Measurements from ENCODE around the gene CACNA2D4.
"Not testable (repeated sequence)": the region's sequence is repeated elsewhere in the genome, so short reads cannot be mapped to it uniquely, and the experiment has no call there.

CACNA2D4 gene, protein sequence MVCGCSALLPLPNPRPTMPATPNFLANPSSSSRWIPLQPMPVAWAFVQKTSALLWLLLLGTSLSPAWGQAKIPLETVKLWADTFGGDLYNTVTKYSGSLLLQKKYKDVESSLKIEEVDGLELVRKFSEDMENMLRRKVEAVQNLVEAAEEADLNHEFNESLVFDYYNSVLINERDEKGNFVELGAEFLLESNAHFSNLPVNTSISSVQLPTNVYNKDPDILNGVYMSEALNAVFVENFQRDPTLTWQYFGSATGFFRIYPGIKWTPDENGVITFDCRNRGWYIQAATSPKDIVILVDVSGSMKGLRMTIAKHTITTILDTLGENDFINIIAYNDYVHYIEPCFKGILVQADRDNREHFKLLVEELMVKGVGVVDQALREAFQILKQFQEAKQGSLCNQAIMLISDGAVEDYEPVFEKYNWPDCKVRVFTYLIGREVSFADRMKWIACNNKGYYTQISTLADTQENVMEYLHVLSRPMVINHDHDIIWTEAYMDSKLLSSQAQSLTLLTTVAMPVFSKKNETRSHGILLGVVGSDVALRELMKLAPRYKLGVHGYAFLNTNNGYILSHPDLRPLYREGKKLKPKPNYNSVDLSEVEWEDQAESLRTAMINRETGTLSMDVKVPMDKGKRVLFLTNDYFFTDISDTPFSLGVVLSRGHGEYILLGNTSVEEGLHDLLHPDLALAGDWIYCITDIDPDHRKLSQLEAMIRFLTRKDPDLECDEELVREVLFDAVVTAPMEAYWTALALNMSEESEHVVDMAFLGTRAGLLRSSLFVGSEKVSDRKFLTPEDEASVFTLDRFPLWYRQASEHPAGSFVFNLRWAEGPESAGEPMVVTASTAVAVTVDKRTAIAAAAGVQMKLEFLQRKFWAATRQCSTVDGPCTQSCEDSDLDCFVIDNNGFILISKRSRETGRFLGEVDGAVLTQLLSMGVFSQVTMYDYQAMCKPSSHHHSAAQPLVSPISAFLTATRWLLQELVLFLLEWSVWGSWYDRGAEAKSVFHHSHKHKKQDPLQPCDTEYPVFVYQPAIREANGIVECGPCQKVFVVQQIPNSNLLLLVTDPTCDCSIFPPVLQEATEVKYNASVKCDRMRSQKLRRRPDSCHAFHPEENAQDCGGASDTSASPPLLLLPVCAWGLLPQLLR

DNA sequence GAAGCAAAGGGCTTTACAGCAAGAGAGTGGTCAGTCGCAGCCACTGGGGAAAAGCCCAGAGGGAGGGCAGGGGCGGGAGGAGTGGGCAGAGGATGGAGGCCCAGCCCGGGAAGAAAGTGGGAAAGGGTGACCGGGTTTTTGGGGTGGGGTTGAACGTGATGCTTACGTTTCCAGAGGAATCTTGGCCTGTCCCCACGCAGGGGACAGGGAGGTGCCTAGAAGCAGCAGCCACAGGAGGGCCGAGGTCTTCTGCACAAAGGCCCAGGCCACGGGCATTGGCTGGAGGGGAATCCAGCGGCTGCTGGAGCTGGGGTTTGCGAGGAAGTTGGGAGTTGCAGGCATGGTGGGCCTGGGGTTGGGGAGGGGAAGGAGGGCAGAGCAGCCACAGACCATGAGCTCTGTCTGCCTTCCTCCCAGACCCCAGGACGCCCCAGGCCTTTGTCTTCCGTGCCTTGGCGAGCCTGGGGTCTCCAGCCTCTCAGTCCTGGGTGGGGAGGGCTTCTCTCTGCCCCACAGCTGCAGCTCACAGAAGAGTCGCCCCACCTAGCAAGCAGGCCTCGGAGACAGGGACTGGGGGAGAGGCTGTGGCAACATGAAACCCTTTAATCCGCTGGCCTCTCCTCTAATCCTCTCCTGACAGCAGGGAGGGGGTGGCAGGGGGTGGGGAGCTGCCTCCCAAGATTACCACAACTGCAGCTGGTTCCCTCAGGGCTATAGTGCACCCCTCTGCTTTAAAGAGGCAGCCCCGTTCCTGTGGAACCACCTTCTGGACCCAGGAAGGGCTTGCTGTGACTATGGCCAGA is at the start of gene CACNA2D4:
Gene CACNA2D4 (minus strand): TSS at position 572 of the 803 bp plus-strand sequence. CDS start 179 bp downstream, at position 393.
- DNase-seq (ENCODE audit: low read depth, low spot score): no peak

DNA sequence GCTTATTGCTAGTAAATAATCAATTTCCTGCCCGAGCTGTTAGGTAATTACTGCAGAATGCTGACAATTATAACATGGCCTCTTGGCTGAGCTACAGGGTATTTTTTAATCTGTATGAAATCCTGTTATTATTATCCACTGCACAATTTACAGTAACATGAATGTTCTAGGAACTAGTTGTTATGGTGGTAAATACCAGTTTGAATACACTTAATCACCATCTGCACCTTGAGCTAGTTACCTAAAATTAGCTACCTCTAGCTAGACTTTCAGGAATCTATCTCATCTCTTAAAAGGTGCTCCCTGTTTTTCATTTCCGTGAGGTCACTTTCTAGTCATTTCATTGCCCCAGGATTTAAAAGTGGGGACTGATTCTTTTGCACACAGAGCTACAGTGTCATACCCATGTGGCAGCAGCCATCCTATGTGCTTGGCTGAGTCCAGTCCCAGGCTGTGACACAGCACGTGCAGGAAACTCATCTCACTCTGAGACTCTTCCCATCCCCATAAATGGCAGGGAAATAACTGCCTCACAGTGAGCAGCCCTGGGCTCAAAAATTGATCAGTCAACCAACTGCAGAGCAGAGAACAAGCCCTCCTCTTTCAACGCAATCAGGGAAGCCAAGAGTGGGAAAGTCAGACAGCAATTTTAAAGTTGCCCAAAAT is 48.2 kb upstream of the CACNA2D4 start:
- no peak for DNase-seq (ENCODE audit: low read depth, low spot score)

- no peak for DNase-seq (ENCODE audit: low read depth, low spot score)
These were observed 47.5 kb upstream of the CACNA2D4 start for GRCh38 chr12:1965916-1966315.

GRCh38 chr12:1962051-1963020 is 43.9 kb upstream of the CACNA2D4 start:
- no peak for DNase-seq (ENCODE audit: low read depth, low spot score)

- DNase-seq (ENCODE audit: low read depth, low spot score): no peak
These were observed 38.3 kb upstream of the CACNA2D4 start for GRCh38 chr12:1956716-1957115.

DNA sequence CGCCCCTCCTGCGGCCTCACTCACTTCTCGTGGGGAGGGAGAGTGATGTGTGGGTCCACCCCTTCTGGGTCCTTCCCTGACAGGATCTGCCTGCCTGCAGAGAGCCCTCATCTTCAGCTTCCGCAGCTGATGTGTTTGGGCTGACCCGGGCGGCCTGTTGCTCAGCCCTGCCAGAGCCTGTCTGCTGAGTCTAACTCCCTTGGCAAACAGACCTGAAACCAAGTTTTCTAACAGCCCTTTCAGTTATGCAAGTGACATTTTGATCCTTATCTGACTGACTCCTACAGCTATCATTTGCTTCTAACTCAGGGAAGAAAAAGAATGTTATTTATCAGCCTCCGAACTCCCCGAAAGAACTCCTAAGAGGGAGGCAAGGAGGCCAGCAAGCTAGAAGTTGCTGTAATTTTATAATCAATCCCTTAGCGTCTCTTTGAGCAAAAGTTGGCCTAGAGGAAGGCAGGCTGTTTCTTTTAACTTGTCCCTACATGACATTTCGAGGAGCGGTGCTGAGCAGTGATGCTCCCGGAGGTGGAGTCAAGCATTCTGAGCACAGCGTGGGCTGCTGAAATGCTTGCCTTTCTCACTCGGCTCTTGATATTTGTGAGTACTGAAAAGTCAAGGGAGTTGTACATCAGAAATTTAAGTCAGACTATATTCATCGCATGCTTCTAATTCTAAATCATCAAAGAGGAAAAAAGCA is 31.5 kb upstream of the CACNA2D4 start:
- no peak for DNase-seq (ENCODE audit: low read depth, low spot score)

DNA sequence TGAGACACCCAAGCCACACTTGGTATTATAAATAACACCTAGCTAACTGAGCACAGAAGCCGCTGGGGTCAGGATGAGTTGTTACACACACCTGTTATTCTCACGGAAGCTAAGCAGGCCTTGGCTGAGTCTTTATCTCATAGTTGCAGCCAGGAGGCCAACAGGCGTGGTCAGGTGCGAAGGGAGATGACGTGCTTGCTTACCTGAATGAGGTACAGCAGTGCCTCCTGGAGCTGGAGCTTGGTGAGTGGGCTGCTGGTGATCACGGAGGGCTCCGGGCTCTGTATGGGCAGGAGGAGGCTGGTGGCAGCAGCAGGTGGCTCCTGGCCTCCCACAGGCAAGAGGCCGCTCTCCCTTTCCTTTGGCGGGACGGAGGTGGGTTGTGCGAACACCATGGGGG is 30.4 kb upstream of the CACNA2D4 start:
- DNase-seq (ENCODE audit: low read depth, low spot score): no peak

- no peak for DNase-seq (ENCODE audit: low read depth, low spot score)
These were observed 28.6 kb upstream of the CACNA2D4 start for GRCh38 chr12:1947081-1947480.

- no peak for DNase-seq (ENCODE audit: low read depth, low spot score)
These were observed 27.8 kb upstream of the CACNA2D4 start for GRCh38 chr12:1946296-1946695.

DNA sequence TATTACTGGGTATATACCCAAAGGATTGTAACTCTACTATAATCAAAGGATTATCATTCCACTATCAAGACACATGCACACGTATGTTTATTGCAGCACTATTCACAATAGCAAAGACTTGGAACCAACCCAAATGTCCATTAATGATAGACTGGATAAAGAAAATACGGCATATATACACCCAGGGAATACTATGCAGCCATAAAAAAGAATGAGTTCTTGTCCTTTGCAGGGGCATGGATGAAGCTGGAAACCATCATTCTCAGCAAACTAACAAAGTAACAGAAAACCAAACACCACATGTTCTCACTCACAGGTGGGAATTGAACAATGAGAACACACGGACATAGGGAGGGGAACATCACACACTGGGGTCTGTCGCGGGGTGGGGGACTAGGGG is 27.1 kb upstream of the CACNA2D4 start:
- DNase-seq (ENCODE audit: low read depth, low spot score): not testable (repeated sequence)

DNA sequence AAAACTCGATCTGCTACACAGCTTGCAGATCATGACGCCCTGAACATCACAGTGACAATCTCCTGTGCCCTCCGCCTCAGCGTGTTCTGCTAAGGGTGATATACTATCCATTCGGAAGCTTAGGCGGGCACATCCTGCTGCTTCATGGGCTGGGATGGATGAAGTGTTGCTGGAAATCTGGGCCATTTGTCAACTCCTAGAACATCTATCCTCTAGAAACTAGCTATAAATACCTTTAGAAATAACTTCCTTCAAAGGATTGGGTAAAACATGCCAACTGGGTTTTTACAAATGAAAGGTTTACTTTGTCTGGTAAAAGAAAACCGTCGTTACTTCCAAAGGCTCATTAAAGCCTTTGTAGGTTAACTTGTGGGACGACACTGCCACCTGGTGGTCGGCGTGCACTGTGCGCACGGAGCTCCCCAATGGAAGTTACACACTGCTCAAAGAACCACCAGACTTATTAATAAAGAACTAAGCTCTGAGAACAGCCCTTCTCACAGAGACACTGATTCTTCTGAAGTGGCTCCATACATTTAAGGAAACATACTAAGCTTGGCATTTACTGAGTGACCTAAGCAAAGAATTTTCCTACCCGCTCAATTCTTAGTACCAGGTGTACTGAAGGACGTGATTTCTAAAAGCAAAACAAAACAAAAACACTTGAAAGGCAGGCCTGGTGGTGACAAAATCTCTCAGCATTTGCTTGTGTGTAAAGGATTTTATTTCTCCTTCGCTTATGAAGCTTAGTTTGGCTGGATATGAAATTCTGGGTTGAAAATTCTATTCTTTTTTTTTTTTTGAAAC is 21.6 kb upstream of the CACNA2D4 start:
- DNase-seq (ENCODE audit: low read depth, low spot score): peak; percentile 76

DNA sequence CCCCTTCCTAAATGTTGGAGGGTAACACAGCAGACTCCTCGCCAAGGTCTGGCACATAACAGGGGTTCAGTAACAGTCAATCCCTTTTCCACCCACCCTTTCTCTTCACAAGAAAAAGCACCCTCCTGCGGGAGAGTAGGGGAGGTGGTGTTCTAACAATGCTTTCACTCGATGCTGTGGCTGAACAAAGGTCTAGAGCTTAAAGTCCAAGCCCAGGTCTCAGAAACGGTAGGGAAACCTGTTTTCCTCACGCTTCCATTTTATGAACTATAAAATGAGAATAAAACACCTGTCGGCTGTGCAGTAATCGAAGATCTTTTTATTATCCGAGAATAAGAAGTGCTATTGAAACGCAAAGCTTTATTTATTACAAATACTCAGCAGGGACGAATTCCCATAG is 20.9 kb upstream of the CACNA2D4 start:
- no peak for DNase-seq (ENCODE audit: low read depth, low spot score)

- DNase-seq (ENCODE audit: low read depth, low spot score): no peak
These were observed 19.2 kb upstream of the CACNA2D4 start for GRCh38 chr12:1937481-1938224.

DNA sequence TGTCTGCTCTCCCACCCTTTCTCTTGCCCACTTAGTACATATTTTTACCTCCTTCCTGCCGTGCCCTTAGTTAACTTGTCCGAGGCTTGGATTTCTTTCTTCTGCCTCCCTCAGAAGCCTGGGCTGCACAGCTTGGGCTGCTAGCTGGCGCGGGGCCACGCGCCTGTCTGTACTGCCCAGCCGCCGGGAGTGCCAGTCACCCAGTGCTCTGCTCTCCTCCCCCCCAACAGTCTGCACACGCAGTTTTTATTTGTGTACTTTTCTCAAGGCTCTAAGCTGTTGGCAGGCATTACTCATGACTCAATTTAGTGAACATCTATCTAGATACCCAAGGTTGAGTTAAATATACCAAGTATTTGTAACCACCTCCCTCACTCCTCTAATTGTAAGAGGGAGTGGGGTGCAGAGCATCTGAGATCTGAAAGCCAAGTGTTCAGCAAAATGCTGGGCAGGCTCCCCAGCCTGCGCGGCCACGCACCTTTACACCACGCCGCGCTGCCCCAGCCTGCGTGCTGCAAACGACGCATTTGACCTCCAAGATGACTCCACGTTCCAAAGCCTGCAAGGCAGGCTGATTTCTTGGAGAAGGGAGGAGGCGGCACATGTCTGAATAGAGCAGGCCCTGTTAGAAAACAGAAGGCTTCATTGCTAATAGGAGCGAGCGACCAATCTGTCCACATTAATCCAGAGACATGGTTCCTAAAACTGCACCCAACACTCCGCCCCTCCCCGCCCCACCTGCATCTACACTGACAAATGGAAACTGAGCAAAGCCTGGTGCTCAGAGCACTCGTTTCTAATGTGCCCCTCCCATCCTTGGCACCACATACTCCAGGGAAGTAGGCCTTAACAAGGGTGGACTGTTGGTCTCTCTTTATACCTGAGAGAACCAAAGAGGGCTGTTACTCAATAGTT is 18.2 kb upstream of the CACNA2D4 start:
- DNase-seq (ENCODE audit: low read depth, low spot score): no peak

GRCh38 chr12:1935700-1936378 is 17.4 kb upstream of the CACNA2D4 start:
- DNase-seq (ENCODE audit: low read depth, low spot score): no peak

DNA sequence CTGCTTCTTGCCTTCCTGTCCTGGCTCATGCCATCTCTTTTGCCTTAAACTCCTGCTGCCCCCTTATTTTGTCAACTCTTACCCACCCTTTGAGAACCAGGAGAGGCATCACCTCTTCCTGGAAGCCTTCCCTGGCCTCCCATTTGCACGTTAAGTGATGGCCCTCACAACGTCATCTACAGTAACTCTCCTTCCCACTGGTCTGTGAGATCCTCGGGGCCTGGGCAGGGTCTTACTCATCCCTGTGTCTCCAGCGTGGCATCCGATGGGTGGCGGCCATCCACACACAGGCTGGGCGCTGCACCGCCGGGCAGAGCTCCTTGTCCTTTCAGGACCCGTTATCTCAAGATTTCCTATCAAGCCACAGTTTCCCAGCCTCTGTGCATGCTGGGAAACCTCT is 16.8 kb upstream of the CACNA2D4 start:
- DNase-seq (ENCODE audit: low read depth, low spot score): no peak

Measured in smooth muscle cell of the brain vasculature (primary cell).